WTC11 (cell line): Measurements from ENCODE around the gene CDH12. TPM values are rescaled to one million over a fixed set of nuclear protein-coding genes. Genes with fewer than 3 reads are reported as not detected.

ENCODE experiments used
- ATAC-seq: fragments of 200-7000 bp; cut with Tn5 transposase; 2 replicates; pipeline ENCODE4 v1.10.0; 2021; ENCODE audit warnings: mild to moderate bottlenecking, moderate library complexity
- CTCF ChIA-PET: fragments of 300-600 bp; sonication (Branson Sonifier 250); formaldehyde crosslinking; loops from one replicate; lab custom pipeline; 2021; ENCODE audit warnings: antibody characterized with exemption; lab: Charles Lee
- POLR2A ChIA-PET: fragments of 350-600 bp; sonication (Branson Sonifier 250); formaldehyde crosslinking; loops from one replicate; lab custom pipeline; 2021; ENCODE audit warnings: antibody characterized with exemption; lab: Charles Lee
- DNase-seq: peaks from one replicate; pipeline ENCODE4 v3.0.0; 2021; ENCODE audit warnings: low spot score
- H3K27ac Mint-ChIP-seq: 2 replicates; pipeline ENCODE4 v1.8.0; 2021; ENCODE audit warnings: mixed read lengths
- H3K27me3 Mint-ChIP-seq: 2 replicates; pipeline ENCODE4 v1.8.0; 2021; ENCODE audit warnings: low read depth, mild to moderate bottlenecking, moderate library complexity, mixed read lengths
- H3K36me3 Mint-ChIP-seq: 2 replicates; pipeline ENCODE4 v1.8.0; 2021; ENCODE audit warnings: mixed read lengths
- H3K4me1 Mint-ChIP-seq: 2 replicates; pipeline ENCODE4 v1.8.0; 2022; ENCODE audit warnings: mixed read lengths
- H3K4me3 Mint-ChIP-seq: 2 replicates; pipeline ENCODE4 v1.8.0; 2021; ENCODE audit warnings: mild to moderate bottlenecking, moderate library complexity, mixed read lengths
- H3K9me3 Mint-ChIP-seq: 2 replicates; pipeline ENCODE4 v1.8.0; 2021; ENCODE audit warnings: mixed read lengths
- ATF1 ChIP-seq: sonication (generic); formaldehyde crosslinking; IDR thresholded peaks from 2 replicates; pipeline ENCODE4 v1.8.1; 2023; ENCODE audit warnings: mild to moderate bottlenecking, moderate library complexity, missing genetic modification reagents
- ATF2 ChIP-seq: sonication (generic); formaldehyde crosslinking; IDR thresholded peaks from 2 replicates; pipeline ENCODE4 v1.8.1; 2022; ENCODE audit warnings: low read depth, missing genetic modification reagents, borderline replicate concordance
- ATF3 ChIP-seq: sonication (generic); formaldehyde crosslinking; conservative IDR thresholded peaks from 2 replicates; pipeline ENCODE4 v1.8.1; 2022; ENCODE audit warnings: mild to moderate bottlenecking, missing genetic modification reagents
- ATF6 ChIP-seq: sonication (generic); formaldehyde crosslinking; IDR thresholded peaks from 2 replicates; pipeline ENCODE4 v1.8.1; 2023; ENCODE audit warnings: mild to moderate bottlenecking, missing genetic modification reagents
- CREB1 ChIP-seq: sonication (generic); formaldehyde crosslinking; IDR thresholded peaks from 2 replicates; pipeline ENCODE4 v1.8.0; 2023; ENCODE audit warnings: mild to moderate bottlenecking, missing genetic modification reagents
- ELF4 ChIP-seq: sonication (generic); formaldehyde crosslinking; IDR thresholded peaks from 2 replicates; pipeline ENCODE4 v1.8.1; 2022; ENCODE audit warnings: low read depth, mild to moderate bottlenecking, moderate library complexity, missing genetic modification reagents
- GABPB1 ChIP-seq: sonication (generic); formaldehyde crosslinking; IDR thresholded peaks from 2 replicates; pipeline ENCODE4 v1.8.1; 2023; ENCODE audit warnings: mild to moderate bottlenecking, missing genetic modification reagents
- GRHL2 ChIP-seq: fragments of 250-450 bp; sonication (Bioruptor Pico); IDR thresholded peaks from 2 replicates; pipeline ENCODE4 v1.8.0; 2022; ENCODE audit warnings: mild to moderate bottlenecking, moderate library complexity; ENCODE audit not compliant: insufficient replicate concordance, severe bottlenecking
- GTF2I ChIP-seq: fragments of 250-450 bp; sonication (Bioruptor Pico); conservative IDR thresholded peaks from 2 replicates; pipeline ENCODE4 v1.4.0; 2021; ENCODE audit warnings: mild to moderate bottlenecking
- HMGA2 ChIP-seq: fragments of 250-450 bp; sonication (Bioruptor Pico); IDR thresholded peaks from 2 replicates; pipeline ENCODE4 v1.4.0; 2021; ENCODE audit warnings: mild to moderate bottlenecking, moderate library complexity
- HMGXB4 ChIP-seq: sonication (generic); formaldehyde crosslinking; IDR thresholded peaks from 2 replicates; pipeline ENCODE4 v1.8.1; 2023; ENCODE audit warnings: mild to moderate bottlenecking, moderate library complexity, missing genetic modification reagents
- NR3C1 ChIP-seq: sonication (generic); formaldehyde crosslinking; conservative IDR thresholded peaks from 2 replicates; pipeline ENCODE4 v1.8.1; 2023; ENCODE audit warnings: low read depth, mild to moderate bottlenecking, missing genetic modification reagents
- PRDM15 ChIP-seq: sonication (generic); formaldehyde crosslinking; IDR thresholded peaks from 2 replicates; pipeline ENCODE4 v1.8.0; 2022; ENCODE audit warnings: missing genetic modification reagents
- TCF7 ChIP-seq: sonication (generic); formaldehyde crosslinking; IDR thresholded peaks from 2 replicates; pipeline ENCODE4 v1.8.0; 2022; ENCODE audit warnings: mild to moderate bottlenecking, low read depth, missing genetic modification reagents, moderate library complexity
- USF2 ChIP-seq: sonication (generic); formaldehyde crosslinking; IDR thresholded peaks from 2 replicates; pipeline ENCODE4 v1.8.1; 2023; ENCODE audit warnings: mild to moderate bottlenecking, missing genetic modification reagents, moderate library complexity
- ZNF281 ChIP-seq: sonication (generic); formaldehyde crosslinking; IDR thresholded peaks from 2 replicates; pipeline ENCODE4 v1.8.0; 2023; ENCODE audit warnings: mild to moderate bottlenecking, missing genetic modification reagents
- ZNF416 ChIP-seq: fragments of 250-450 bp; sonication (Bioruptor Pico); IDR thresholded peaks from 2 replicates; pipeline ENCODE4 v1.9.0; 2021; ENCODE audit warnings: mild to moderate bottlenecking, inconsistent platforms
- ZNF532 ChIP-seq: fragments of 250-450 bp; sonication (Bioruptor Pico); IDR thresholded peaks from 2 replicates; pipeline ENCODE4 v1.9.0; 2021; ENCODE audit warnings: mild to moderate bottlenecking, borderline replicate concordance
- total RNA-seq: library from RNA; stranded (reverse); gene quantifications from 3 replicates; pipeline ENCODE4 v1.2.3, GENCODE V29; 2021

Gene CDH12
- total RNA-seq, 1 experiment from 2014 or later, result not detected

- TF ChIP-seq PRDM15, result no peak
These were observed 1114.0 kb downstream of the CDH12 start (continued) for GRCh38 chr5:21739096-21739495.

- H3K4me1 Mint-ChIP-seq, result peaks cover 6% of the 10 kb centered on the region
- no peak overlapping the region for H3K27ac Mint-ChIP-seq
- ChIA-PET CTCF (no interaction called here), POLR2A (no interaction called here)
- no peaks in the 10 kb centered on the region for H3K36me3 Mint-ChIP-seq
- peaks cover 4% of the 10 kb centered on the region for H3K9me3 Mint-ChIP-seq
- DNase-seq, result no peak
- no peaks in the 10 kb centered on the region for H3K27me3 Mint-ChIP-seq
- ATAC-seq, result peak; percentile 69
- no peak overlapping the region for H3K4me3 Mint-ChIP-seq
- TF ChIP-seq CREB1 (CRISPR knock-in tag), result no peak
- no peak for TF ChIP-seq HMGXB4 (CRISPR knock-in tag)
- TF ChIP-seq TCF7, result no peak
- no peak for TF ChIP-seq GTF2I (CRISPR knock-in tag)
- TF ChIP-seq GABPB1 (CRISPR knock-in tag), result no peak
- no peak for TF ChIP-seq NR3C1 (CRISPR knock-in tag)
- TF ChIP-seq ATF2 (CRISPR knock-in tag), result no peak
- no peak for TF ChIP-seq ZNF532 (CRISPR knock-in tag)
- no peak for TF ChIP-seq USF2
- TF ChIP-seq ATF6 (CRISPR knock-in tag), result no peak
- TF ChIP-seq ELF4 (CRISPR knock-in tag), result no peak
- TF ChIP-seq ATF1 (CRISPR knock-in tag), result no peak
- no peak for TF ChIP-seq ZNF416
- no peak for TF ChIP-seq GRHL2 (CRISPR knock-in tag)
- TF ChIP-seq ZNF281 (CRISPR knock-in tag), result no peak
- TF ChIP-seq HMGA2 (CRISPR knock-in tag), result no peak
- TF ChIP-seq ATF3 (CRISPR knock-in tag), result no peak
These were observed 1129.6 kb downstream of the CDH12 start for GRCh38 chr5:21723500-21723899.
